Activated CD8-positive, alpha-beta memory T cell treated with anti-CD3 and anti-CD28 coated beads, Interleukin-2, amount 50 U/mL, for 1 hour (primary cell): ENCODE measurements around the gene PLEKHG7.

Experiments
- DNase-seq: peaks from one replicate; pipeline ENCODE4 v3.0.0-alpha.2; 2020; ENCODE audit errors: extremely low read depth

PLEKHG7 gene

DNA sequence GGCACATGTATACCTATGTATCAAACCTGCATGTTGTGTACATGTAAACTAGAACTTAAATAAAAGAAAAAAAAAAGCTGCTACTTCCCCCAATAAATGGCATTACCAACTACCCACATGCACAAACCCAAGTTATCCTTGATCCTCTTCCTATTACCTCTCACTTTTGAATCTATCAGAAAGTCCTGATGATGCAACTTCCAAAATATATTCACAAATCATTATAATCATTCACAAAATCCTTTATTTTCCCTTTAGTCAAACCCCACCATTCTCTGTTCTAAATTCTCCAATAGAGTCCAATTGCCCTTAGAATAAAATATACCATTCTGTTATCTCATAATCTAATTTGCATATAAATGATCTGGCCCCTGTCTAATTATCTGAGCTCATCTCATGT, 92.0 kb downstream of the PLEKHG7 start:
- DNase-seq, result no peak

DNA sequence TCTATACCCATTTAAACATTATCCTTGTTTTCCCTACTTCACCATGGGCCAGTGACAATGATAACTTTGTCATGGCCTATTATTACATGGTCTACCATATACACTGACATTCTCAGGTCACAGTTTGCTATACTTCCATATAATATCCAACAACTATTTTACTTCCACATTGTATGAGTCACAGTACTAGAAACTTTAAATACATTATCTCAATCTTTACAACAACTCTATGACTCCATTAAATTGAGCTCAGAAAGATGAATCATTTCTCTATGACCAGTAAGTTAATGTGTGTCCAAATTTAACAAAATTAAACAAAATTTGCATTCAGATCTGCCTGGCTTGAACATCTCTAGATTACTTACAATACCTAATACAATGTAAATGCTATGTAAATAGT, 93.9 kb downstream of the PLEKHG7 start:
- DNase-seq, result no peak

DNA sequence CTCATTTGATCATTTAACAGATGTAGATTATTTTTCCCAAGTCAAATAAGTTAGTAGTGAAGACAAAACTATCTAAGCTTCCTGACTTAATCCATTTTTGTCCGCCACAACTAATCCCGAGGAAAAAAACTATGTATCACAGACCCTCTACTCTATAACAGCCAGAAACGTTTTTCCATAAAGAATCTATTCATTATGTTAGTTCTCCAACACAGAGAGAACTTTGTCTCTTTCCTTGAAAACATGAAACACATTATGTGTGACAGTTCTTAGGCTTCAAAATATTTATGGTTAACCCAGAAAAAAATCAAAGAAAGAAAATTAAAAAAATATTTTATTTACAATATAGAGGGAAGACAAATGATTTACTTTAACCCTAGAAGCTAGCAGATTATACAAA, 100.1 kb downstream of the PLEKHG7 start:
- DNase-seq, result no peak

DNA sequence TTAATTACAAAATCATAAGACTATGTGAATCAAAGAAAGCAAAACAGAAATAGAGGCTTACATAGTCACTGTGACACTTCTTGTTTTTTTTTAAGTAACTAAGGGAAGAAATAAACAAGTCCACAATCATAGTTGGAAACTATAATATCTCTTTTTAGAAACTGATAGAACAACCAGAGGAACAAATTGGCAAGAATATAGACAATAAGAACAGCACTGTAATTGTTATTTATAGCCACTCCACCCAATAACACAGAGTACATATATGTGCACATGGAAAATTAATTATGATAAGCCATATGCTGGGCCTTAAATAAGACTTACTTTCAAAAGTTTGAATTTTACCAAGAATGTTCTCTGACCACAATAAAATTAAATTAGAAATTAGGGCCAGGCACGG, 101.1 kb downstream of the PLEKHG7 start:
- DNase-seq, result no peak

DNA sequence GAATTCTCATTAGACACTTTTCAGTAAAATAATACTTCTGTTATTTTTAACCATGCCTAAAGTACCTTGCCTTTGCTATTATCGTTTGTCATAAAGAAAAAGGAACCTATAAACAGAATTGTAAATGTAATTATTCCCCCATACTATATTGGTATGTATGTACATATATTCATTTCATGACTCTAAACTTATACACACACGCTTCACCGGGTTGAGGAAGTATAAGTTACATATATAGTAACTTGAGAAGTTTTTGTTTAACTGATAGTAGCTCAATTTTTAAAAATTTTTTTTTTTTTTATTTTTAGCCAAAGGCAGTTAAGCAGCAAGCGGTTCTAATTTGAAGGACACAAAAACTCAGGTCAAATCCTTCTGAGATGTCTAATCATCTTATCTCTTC, 107.6 kb downstream of the PLEKHG7 start:
- DNase-seq, result no peak

DNA sequence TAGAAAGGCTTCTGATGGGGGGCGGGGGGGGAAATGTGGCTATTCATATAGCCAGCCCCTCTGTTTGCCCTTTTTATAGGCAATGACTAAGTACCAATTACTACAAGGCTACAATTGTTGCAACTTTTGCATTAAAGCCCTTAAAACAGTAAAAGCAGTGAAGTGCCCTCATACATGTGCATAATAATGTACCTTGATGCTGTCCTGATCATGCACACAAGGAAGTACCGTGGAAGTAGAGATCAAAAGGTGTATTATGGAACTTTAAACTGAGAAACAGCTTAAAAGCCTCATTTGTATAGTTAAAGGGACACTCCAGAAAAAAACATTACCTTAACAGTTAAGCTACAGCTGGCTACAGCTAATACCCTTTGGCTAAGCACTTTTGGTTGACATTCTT, 111.8 kb downstream of the PLEKHG7 start:
- DNase-seq, result no peak

DNA sequence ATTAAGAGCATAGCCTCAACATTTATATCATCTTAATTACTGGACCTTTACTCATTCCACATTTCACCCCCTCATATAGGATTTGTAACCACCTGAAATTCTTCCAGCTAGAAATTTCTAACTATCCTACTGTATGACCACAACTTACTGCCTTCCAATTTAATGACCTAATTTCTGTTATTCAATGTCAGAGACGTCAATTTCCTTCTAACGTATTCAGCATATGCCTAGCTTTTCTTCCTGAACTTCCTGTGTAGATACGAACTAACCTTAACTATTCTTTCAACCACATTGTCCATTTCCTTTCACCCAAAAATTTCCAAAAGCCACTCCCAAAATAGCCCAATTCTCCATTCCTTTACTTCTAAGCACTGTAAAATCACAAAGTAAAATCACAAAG, 118.4 kb downstream of the PLEKHG7 start:
- DNase-seq, result no peak
